HEK293 (cell line): ENCODE results near the gene DNASE1L3.

Experiments
- ZNF157 ChIP-seq: fragments of 450-650 bp; formaldehyde crosslinking; IDR thresholded peaks from 2 replicates; pipeline ENCODE4 v1.5.1; 2016; ENCODE audit warnings: missing biosample characterization, missing genetic modification characterization
- ZNF274 ChIP-seq, 2 experiments: fragments of 200-500 bp in 1 of 2; fragments of 450-650 bp in 1 of 2; sonication (Bioruptor generic) in 1 of 2; formaldehyde crosslinking in 1 of 2; IDR thresholded peaks; 2 replicates each; pipeline versions ENCODE4 v1.5.1 to v1.6.1; 2014 to 2016; ENCODE audit warnings: borderline replicate concordance in 1 of 2, inconsistent platforms in 1 of 2, low read length in 1 of 2, missing biosample characterization in 1 of 2, missing genetic modification characterization in 1 of 2
- ZNF501 ChIP-seq: fragments of 450-650 bp; formaldehyde crosslinking; IDR thresholded peaks from 2 replicates; pipeline ENCODE4 v1.5.1; 2016; ENCODE audit warnings: missing biosample characterization, missing genetic modification characterization
- ZNF514 ChIP-seq: fragments of 450-650 bp; formaldehyde crosslinking; IDR thresholded peaks from 2 replicates; pipeline ENCODE4 v1.5.1; 2016; ENCODE audit warnings: missing biosample characterization, missing genetic modification characterization
- ZNF549 ChIP-seq: fragments of 450-650 bp; IDR thresholded peaks from 2 replicates; pipeline ENCODE4 v1.5.1; 2018; ENCODE audit warnings: missing biosample characterization, missing genetic modification characterization, mild to moderate bottlenecking, inconsistent platforms, moderate library complexity
- ZNF660 ChIP-seq: fragments of 450-650 bp; IDR thresholded peaks from 2 replicates; pipeline ENCODE4 v1.5.1; 2018; ENCODE audit warnings: missing biosample characterization, mild to moderate bottlenecking, missing genetic modification characterization
- ZNF785 ChIP-seq: fragments of 450-650 bp; formaldehyde crosslinking; IDR thresholded peaks from 2 replicates; pipeline ENCODE4 v1.5.1; 2016; ENCODE audit warnings: missing biosample characterization, missing genetic modification characterization
- ZNF830 ChIP-seq: fragments of 450-650 bp; IDR thresholded peaks from 2 replicates; pipeline ENCODE4 v1.5.0; 2018; ENCODE audit warnings: missing biosample characterization, missing genetic modification characterization, low read depth, mild to moderate bottlenecking, moderate library complexity
- TF ChIP-seq, protein P1 (sequence below): fragments of 450-650 bp; formaldehyde crosslinking; IDR thresholded peaks from 2 replicates; pipeline ENCODE4 v1.5.1; 2016; ENCODE audit warnings: missing biosample characterization, missing genetic modification characterization
- TF ChIP-seq, protein P2 (sequence below): fragments of 450-650 bp; formaldehyde crosslinking; conservative IDR thresholded peaks from 2 replicates; pipeline ENCODE4 v1.5.1; 2016; ENCODE audit warnings: low read depth, missing biosample characterization, missing genetic modification characterization
- TF ChIP-seq, protein P3 (sequence below): fragments of 450-650 bp; formaldehyde crosslinking; IDR thresholded peaks from 2 replicates; pipeline ENCODE4 v1.5.1; 2017; ENCODE audit warnings: missing biosample characterization, missing genetic modification characterization
- TF ChIP-seq, protein P4 (sequence below): fragments of 450-650 bp; formaldehyde crosslinking; IDR thresholded peaks from 2 replicates; pipeline ENCODE4 v1.5.1; 2016; ENCODE audit warnings: missing biosample characterization, missing genetic modification characterization
- TF ChIP-seq, protein P5 (sequence below): fragments of 450-650 bp; formaldehyde crosslinking; IDR thresholded peaks from 2 replicates; pipeline ENCODE4 v1.5.1; 2016; ENCODE audit warnings: missing biosample characterization, missing genetic modification characterization
- TF ChIP-seq, protein P6 (sequence below): fragments of 450-650 bp; formaldehyde crosslinking; IDR thresholded peaks from 2 replicates; pipeline ENCODE4 v1.5.1; 2017; ENCODE audit warnings: missing biosample characterization, missing genetic modification characterization

DNA sequence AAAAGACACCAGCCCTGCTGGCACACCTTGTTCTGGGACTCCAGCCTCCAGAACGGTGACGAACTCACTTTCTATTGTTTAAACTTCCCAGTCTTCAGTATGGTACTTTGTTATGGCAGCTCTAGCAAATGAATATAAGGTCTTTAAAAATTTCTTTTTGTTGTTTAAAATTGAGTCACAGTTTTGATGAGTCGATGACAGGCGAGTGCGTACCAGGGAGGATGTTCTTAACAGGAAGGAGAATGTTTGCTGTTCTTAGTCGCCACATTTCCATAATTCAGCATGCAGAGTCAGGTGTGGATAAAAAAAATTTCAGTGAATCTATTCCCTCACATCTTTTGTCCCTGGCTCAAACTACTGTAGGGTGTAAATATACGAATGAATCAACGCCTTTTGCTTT lies 12.4 kb downstream of the DNASE1L3 start:
- TF ChIP-seq, protein P1, sequence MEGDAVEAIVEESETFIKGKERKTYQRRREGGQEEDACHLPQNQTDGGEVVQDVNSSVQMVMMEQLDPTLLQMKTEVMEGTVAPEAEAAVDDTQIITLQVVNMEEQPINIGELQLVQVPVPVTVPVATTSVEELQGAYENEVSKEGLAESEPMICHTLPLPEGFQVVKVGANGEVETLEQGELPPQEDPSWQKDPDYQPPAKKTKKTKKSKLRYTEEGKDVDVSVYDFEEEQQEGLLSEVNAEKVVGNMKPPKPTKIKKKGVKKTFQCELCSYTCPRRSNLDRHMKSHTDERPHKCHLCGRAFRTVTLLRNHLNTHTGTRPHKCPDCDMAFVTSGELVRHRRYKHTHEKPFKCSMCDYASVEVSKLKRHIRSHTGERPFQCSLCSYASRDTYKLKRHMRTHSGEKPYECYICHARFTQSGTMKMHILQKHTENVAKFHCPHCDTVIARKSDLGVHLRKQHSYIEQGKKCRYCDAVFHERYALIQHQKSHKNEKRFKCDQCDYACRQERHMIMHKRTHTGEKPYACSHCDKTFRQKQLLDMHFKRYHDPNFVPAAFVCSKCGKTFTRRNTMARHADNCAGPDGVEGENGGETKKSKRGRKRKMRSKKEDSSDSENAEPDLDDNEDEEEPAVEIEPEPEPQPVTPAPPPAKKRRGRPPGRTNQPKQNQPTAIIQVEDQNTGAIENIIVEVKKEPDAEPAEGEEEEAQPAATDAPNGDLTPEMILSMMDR: no peak
- TF ChIP-seq, protein P2, sequence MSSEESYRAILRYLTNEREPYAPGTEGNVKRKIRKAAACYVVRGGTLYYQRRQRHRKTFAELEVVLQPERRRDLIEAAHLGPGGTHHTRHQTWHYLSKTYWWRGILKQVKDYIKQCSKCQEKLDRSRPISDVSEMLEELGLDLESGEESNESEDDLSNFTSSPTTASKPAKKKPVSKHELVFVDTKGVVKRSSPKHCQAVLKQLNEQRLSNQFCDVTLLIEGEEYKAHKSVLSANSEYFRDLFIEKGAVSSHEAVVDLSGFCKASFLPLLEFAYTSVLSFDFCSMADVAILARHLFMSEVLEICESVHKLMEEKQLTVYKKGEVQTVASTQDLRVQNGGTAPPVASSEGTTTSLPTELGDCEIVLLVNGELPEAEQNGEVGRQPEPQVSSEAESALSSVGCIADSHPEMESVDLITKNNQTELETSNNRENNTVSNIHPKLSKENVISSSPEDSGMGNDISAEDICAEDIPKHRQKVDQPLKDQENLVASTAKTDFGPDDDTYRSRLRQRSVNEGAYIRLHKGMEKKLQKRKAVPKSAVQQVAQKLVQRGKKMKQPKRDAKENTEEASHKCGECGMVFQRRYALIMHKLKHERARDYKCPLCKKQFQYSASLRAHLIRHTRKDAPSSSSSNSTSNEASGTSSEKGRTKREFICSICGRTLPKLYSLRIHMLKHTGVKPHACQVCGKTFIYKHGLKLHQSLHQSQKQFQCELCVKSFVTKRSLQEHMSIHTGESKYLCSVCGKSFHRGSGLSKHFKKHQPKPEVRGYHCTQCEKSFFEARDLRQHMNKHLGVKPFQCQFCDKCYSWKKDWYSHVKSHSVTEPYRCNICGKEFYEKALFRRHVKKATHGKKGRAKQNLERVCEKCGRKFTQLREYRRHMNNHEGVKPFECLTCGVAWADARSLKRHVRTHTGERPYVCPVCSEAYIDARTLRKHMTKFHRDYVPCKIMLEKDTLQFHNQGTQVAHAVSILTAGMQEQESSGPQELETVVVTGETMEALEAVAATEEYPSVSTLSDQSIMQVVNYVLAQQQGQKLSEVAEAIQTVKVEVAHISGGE (tag by site-specific recombination): no peak
- TF ChIP-seq ZNF549 (tag by site-specific recombination) (no peak), ZNF501 (tag by site-specific recombination) (no peak), ZNF274 (IDR thresholded peaks at IDR 0.05; ENCODE audit: low read length) (no peak), ZNF274 (tag by site-specific recombination; IDR thresholded peaks at IDR 0.05; ENCODE audit: borderline replicate concordance) (no peak), ZNF830 (tag by site-specific recombination) (no peak), ZNF514 (tag by site-specific recombination) (no peak), ZNF660 (tag by site-specific recombination) (no peak), ZNF157 (no peak), ZNF785 (tag by site-specific recombination) (no peak)
- TF ChIP-seq, protein P3, sequence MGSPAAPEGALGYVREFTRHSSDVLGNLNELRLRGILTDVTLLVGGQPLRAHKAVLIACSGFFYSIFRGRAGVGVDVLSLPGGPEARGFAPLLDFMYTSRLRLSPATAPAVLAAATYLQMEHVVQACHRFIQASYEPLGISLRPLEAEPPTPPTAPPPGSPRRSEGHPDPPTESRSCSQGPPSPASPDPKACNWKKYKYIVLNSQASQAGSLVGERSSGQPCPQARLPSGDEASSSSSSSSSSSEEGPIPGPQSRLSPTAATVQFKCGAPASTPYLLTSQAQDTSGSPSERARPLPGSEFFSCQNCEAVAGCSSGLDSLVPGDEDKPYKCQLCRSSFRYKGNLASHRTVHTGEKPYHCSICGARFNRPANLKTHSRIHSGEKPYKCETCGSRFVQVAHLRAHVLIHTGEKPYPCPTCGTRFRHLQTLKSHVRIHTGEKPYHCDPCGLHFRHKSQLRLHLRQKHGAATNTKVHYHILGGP (tag by site-specific recombination): no peak
- TF ChIP-seq, protein P4, sequence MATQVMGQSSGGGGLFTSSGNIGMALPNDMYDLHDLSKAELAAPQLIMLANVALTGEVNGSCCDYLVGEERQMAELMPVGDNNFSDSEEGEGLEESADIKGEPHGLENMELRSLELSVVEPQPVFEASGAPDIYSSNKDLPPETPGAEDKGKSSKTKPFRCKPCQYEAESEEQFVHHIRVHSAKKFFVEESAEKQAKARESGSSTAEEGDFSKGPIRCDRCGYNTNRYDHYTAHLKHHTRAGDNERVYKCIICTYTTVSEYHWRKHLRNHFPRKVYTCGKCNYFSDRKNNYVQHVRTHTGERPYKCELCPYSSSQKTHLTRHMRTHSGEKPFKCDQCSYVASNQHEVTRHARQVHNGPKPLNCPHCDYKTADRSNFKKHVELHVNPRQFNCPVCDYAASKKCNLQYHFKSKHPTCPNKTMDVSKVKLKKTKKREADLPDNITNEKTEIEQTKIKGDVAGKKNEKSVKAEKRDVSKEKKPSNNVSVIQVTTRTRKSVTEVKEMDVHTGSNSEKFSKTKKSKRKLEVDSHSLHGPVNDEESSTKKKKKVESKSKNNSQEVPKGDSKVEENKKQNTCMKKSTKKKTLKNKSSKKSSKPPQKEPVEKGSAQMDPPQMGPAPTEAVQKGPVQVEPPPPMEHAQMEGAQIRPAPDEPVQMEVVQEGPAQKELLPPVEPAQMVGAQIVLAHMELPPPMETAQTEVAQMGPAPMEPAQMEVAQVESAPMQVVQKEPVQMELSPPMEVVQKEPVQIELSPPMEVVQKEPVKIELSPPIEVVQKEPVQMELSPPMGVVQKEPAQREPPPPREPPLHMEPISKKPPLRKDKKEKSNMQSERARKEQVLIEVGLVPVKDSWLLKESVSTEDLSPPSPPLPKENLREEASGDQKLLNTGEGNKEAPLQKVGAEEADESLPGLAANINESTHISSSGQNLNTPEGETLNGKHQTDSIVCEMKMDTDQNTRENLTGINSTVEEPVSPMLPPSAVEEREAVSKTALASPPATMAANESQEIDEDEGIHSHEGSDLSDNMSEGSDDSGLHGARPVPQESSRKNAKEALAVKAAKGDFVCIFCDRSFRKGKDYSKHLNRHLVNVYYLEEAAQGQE (tag by site-specific recombination): no peak
- TF ChIP-seq, protein P5, sequence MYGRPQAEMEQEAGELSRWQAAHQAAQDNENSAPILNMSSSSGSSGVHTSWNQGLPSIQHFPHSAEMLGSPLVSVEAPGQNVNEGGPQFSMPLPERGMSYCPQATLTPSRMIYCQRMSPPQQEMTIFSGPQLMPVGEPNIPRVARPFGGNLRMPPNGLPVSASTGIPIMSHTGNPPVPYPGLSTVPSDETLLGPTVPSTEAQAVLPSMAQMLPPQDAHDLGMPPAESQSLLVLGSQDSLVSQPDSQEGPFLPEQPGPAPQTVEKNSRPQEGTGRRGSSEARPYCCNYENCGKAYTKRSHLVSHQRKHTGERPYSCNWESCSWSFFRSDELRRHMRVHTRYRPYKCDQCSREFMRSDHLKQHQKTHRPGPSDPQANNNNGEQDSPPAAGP (tag by site-specific recombination): no peak
- TF ChIP-seq, protein P6, sequence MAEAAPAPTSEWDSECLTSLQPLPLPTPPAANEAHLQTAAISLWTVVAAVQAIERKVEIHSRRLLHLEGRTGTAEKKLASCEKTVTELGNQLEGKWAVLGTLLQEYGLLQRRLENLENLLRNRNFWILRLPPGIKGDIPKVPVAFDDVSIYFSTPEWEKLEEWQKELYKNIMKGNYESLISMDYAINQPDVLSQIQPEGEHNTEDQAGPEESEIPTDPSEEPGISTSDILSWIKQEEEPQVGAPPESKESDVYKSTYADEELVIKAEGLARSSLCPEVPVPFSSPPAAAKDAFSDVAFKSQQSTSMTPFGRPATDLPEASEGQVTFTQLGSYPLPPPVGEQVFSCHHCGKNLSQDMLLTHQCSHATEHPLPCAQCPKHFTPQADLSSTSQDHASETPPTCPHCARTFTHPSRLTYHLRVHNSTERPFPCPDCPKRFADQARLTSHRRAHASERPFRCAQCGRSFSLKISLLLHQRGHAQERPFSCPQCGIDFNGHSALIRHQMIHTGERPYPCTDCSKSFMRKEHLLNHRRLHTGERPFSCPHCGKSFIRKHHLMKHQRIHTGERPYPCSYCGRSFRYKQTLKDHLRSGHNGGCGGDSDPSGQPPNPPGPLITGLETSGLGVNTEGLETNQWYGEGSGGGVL (tag by site-specific recombination): no peak
